ENCODE data around the gene SNX1.

- TF ChIP-seq CTCF (conservative IDR thresholded peaks at IDR 0.05; ENCODE audit: low read length) (no peak), EZH2phosphoT487 (IDR thresholded peaks at IDR 0.05; ENCODE audit: borderline replicate concordance) (no peak)
These were observed 68.7 kb downstream of the SNX1 start for GRCh38 chr15:64164436-64164835.

All from Loucy (cell line).